HG02938 (cell line): ENCODE data around the gene KCNJ11.

Experiments
- ATAC-seq: cut with Tn5 transposase; IDR thresholded peaks from one replicate; pipeline ENCODE4 v1.9.1; 2021; ENCODE audit warnings: mild to moderate bottlenecking, moderate library complexity; ENCODE audit not compliant: unreplicated experiment

Gene KCNJ11

GRCh38 chr11:17410606-17411379 lies 22.3 kb upstream of the KCNJ11 start:
- ATAC-seq, result no peak

GRCh38 chr11:17408641-17409040 lies 20.2 kb upstream of the KCNJ11 start:
- no peak for ATAC-seq

DNA sequence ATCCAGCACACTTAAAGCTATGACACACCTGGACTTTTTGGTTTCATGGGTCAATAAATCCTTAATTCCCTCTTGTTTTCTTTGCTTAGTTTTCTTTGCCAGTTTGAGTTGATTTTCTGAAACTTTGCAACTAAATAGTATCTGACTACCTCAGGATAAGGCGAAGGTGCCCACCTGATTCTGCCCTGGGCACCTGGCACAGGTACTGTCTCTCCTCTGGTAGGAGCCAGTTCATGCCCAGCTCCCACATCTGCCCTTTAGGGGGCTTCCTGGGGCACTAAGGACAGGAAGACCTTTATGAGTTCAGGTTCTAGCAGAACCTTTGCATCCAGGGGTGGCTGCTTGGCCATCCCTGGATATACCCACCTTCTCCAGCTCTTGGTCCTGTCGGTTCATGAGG lies 19.6 kb upstream of the KCNJ11 start:
- ATAC-seq, result no peak

- no peak for ATAC-seq
These were observed 19.1 kb upstream of the KCNJ11 start for GRCh38 chr11:17407575-17407974.

GRCh38 chr11:17406818-17407149 lies 18.3 kb upstream of the KCNJ11 start:
- no peak for ATAC-seq

- no peak for ATAC-seq
These were observed 17.8 kb upstream of the KCNJ11 start for GRCh38 chr11:17406082-17406817.

GRCh38 chr11:17405232-17406005 lies 17.0 kb upstream of the KCNJ11 start:
- no peak for ATAC-seq

DNA sequence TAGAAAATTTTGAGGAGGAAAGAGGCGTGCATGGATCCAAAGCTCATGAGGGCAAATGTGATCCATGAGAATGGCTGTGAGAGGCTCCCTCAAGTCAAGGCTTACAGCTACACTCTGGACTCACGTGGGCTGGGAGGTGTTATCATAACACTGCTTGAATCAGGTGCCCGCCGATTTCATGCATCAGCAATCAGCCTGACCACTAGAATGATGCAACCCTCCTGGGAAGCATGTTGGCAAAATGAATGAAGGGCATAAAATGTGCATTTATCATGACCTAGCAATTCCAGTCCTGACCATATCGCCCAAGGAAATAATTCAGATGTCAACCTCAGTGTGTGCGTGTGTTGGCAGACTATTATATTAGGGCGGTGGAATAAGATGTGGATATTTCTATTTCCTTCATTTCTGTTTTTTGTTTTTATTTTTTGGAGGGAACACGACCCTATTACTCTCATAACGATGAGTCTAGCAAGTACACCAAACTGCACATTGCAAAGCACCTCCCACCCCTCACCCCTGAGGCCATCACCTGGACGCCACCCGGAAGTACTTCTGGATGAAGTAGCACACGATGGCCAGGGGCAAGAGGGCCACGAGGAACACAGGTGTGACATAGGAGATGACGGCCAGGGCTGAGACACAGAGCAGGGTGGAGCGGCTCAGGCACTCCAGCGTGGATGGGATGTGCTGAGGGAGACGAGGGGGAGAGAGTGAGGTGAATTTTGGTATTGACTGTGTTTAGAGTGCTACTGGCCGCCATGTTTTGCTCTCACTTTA lies 15.7 kb upstream of the KCNJ11 start:
- ATAC-seq, result no peak

GRCh38 chr11:17402486-17402885 lies 14.0 kb upstream of the KCNJ11 start:
- ATAC-seq, result no peak

- no peak for ATAC-seq
These were observed 13.4 kb upstream of the KCNJ11 start for GRCh38 chr11:17401841-17402240.

DNA sequence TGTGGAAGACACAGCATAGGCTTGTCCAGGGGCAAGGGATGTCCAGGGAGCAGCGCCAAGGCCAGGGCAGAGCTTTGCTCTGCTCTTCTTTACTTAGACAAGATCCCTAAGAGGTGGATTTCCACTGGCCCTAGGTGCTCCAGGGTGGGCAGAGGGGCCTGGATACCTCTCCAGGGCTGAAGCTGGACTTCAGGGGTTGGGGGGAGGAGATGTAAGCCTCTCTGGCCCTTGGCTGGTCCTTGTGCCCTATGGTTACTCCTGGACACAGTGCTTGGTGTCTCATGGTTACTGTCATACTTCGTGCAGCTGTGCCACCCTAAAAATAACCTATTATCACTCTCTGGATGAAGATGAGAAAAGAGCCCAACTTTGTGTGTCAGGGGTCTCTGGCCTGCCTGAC lies 12.9 kb upstream of the KCNJ11 start:
- no peak for ATAC-seq

DNA sequence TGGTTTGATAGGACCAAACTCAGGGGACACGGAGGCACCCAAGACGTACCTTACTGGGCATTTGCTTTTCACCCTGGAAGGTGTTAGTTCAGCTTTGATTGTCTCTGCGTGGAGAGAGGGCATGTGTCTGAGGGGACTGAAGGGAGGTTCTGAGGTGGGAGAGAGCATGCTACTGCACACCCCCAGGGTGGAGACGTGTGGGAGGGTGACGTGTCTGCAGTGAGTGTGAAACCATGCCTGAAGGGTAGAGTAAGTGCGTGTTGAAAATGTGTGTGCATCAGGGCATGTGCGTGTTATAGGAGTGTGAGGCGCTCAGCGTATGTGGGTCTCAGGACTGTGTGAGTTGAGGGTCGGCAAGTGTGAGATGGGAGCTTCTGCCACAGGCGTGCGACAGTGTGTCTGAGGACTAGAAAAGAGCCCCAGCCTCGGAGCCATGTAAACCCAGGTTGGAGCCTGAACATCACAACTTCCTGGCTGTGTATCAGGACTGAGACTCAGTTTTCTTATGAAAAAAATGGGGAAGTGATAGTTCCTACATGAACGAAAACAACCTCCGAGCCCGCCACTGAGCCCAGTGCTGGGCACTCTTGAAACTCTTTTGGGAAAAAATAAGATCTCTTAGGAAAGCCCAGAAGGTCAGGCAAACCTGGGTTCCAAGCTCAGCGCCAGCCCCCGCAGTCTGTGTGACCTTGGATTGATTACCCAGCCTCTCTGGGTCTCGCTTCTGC lies 11.8 kb upstream of the KCNJ11 start:
- no peak for ATAC-seq

DNA sequence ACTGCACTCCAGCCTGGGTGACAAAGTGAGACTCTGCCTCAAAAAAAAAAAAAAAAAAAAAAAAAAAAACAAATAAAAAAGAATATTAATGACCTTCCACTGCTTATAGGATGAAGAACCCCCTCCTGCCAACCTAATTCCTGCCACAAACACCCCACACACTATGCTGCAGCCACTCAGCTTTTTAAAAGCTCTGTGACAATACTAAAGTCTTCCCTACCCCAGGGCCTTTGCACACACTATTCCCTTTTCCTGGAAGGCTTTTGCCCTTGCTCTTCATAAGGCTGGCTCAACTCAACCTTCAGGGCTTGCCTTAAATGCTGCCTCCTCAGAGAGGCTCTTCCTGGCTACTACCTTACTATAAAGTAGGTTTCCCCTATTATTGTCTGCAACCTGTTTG lies 10.8 kb upstream of the KCNJ11 start:
- ATAC-seq, result no peak

DNA sequence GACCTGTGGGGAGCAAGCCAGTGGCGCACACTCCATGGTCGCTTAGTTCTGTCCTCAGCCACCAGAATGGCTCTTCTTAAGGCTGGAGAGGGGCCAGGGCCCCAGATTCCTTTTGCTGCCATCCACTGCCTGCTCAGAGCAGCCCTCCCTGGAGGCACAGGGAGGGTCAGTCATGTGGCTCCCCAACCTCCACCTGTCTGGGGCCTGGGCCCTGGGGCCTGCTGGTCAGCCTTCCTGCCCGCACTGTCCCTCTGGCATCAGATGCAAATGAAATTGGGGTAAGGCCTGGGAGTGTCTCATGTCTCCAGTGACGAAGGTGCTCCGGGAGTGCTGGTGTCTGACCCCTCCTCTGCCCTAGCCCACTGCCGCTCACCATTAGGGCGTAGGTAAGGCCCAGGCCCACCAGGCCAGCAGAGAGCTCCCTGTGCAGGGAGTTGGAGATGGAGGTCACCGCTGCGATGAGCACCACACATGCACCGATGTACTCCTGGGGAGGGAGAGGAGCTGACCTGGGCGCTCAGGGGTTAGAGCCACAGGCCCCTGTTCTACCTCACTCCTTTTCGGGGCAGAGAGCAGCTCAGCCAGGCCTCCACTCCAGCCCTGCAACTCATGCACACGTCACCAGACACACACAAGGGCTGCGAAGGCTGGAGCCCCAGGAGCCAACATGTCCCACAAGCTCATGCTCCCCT lies 9.0 kb upstream of the KCNJ11 start:
- ATAC-seq, result no peak

- no peak for ATAC-seq
These were observed 8.3 kb upstream of the KCNJ11 start for GRCh38 chr11:17396598-17397310.

- ATAC-seq, result no peak
These were observed 7.5 kb upstream of the KCNJ11 start for GRCh38 chr11:17395978-17396377.

- ATAC-seq, result no peak
These were observed 7.1 kb upstream of the KCNJ11 start for GRCh38 chr11:17395554-17395961.

DNA sequence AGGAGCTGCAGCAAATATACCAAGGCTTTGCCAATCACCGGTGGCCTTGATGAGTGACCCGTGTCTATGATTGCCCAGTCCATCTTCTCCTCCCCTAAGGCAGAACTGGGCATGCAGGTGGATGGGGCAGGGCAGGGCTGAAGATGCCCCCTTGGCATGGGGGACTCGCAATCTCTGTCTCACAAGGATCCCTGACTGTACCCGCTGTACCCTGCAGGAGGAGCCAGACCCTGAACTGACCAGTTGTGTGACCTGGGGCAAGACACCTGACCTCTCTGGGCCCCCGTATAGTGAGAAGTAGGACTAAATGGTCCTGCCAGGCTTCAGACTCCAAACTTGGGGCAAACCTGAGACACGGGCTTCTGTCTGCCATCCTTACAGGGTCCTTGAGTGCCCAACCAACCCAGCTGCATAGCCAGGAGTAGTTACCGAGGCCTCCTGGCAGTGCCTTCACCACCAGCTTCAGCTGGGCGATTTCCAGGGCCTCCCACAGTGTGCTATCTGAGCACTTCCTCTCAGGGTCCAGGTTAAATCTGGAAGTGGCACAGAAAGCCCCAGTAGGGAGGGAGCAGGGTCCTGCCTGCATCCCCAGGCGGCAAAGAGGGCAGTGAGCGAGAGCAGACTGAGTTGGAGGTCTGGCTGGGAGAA lies 6.4 kb upstream of the KCNJ11 start:
- ATAC-seq, result no peak

GRCh38 chr11:17393472-17393871 lies 5.0 kb upstream of the KCNJ11 start:
- no peak for ATAC-seq
